ENCODE measurements around the gene MYOCD.

DNA sequence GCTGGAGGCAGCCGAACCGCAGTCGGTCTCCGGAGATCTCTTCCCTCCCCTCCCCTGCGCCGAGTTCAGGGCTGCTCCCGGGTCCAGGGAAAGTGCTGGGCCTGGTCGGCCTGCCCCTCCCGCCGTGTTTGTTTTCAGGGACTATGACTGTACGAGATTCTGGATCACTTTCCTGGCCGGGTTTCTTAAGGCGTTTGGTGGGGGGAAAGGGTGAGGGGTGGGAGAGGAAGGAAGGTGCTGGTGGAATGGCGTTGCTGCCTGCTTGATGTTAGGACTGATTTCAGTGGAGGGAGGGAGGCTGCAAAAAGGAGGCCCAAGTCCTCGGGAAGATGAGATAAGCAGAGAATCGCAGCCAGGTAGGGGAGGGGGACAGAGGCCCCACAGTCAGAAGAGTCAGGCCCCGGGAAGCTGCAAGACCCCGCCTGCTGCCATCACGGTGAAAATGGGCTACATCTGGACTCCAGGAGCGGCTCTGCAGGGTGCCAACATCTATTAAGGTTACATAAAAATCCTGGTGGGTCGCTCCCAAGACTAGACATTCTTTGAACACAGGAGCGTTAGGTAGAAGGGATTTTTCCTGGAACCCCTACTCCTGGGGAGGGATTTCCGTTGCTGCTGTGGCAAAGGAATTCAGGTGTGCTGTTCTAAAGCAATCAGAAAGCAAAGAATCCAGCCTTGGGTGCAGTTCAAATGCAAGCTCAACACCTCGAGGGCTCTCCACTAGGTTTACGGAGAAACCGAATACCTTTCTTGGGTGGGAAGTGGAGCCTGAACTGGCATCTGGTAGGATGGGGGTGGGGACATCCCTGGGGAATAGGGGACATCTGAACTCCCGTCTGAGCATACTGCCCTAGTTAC, 124.8 kb downstream of the MYOCD start:
- TF ChIP-seq POLR2A (IDR thresholded peaks at IDR 0.05), result no peak
- TF ChIP-seq, protein P1, sequence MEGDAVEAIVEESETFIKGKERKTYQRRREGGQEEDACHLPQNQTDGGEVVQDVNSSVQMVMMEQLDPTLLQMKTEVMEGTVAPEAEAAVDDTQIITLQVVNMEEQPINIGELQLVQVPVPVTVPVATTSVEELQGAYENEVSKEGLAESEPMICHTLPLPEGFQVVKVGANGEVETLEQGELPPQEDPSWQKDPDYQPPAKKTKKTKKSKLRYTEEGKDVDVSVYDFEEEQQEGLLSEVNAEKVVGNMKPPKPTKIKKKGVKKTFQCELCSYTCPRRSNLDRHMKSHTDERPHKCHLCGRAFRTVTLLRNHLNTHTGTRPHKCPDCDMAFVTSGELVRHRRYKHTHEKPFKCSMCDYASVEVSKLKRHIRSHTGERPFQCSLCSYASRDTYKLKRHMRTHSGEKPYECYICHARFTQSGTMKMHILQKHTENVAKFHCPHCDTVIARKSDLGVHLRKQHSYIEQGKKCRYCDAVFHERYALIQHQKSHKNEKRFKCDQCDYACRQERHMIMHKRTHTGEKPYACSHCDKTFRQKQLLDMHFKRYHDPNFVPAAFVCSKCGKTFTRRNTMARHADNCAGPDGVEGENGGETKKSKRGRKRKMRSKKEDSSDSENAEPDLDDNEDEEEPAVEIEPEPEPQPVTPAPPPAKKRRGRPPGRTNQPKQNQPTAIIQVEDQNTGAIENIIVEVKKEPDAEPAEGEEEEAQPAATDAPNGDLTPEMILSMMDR (IDR thresholded peaks at IDR 0.05), result no peak

Data from right lobe of liver (tissue), 4 donors.